Measurements from ENCODE around the gene ZBTB38.

The ZBTB38 gene

GRCh38 chr3:141403576-141403975 is 35.3 kb downstream of the ZBTB38 start:
- Histone ChIP-seq H3K9ac (ENCODE audit: low read length) (no peak overlapping the region), H3K36me3 (ENCODE audit: control insufficient read depth, low read depth, low read length) (no peaks in the 10 kb centered on the region), H3K9me3 (ENCODE audit: control insufficient read depth, low read depth, low read length) (no peaks in the 10 kb centered on the region), H3K27ac (ENCODE audit: low read length) (no peak overlapping the region), H3K27me3 (ENCODE audit: control insufficient read depth, insufficient read depth, low read length) (peaks cover 20% of the 10 kb centered on the region), H3K4me1 (ENCODE audit: control insufficient read depth, low read depth, low read length) (peaks cover 14% of the 10 kb centered on the region), H3K4me3 (ENCODE audit: low read length) (no peak overlapping the region)

GRCh38 chr3:141405025-141405424 is 36.7 kb downstream of the ZBTB38 start:
- Histone ChIP-seq H3K27me3 (ENCODE audit: control insufficient read depth, insufficient read depth, low read length) (peaks cover 32% of the 10 kb centered on the region), H3K36me3 (ENCODE audit: control insufficient read depth, low read depth, low read length) (no peaks in the 10 kb centered on the region), H3K9ac (ENCODE audit: low read length) (no peak overlapping the region), H3K27ac (ENCODE audit: low read length) (no peak overlapping the region), H3K4me1 (ENCODE audit: control insufficient read depth, low read depth, low read length) (peaks cover 14% of the 10 kb centered on the region), H3K9me3 (ENCODE audit: control insufficient read depth, low read depth, low read length) (no peaks in the 10 kb centered on the region), H3K4me3 (ENCODE audit: low read length) (no peak overlapping the region)

GRCh38 chr3:141405591-141405990 is 37.3 kb downstream of the ZBTB38 start:
- no peaks in the 10 kb centered on the region for H3K9me3 ChIP-seq (ENCODE audit: control insufficient read depth, low read depth, low read length)
- H3K4me3 ChIP-seq (ENCODE audit: low read length), result no peak overlapping the region
- peaks cover 38% of the 10 kb centered on the region for H3K27me3 ChIP-seq (ENCODE audit: control insufficient read depth, insufficient read depth, low read length)
- H3K36me3 ChIP-seq (ENCODE audit: control insufficient read depth, low read depth, low read length), result no peaks in the 10 kb centered on the region
- no peak overlapping the region for H3K9ac ChIP-seq (ENCODE audit: low read length)
- no peak overlapping the region for H3K27ac ChIP-seq (ENCODE audit: low read length)
- peaks cover 10% of the 10 kb centered on the region for H3K4me1 ChIP-seq (ENCODE audit: control insufficient read depth, low read depth, low read length)

DNA sequence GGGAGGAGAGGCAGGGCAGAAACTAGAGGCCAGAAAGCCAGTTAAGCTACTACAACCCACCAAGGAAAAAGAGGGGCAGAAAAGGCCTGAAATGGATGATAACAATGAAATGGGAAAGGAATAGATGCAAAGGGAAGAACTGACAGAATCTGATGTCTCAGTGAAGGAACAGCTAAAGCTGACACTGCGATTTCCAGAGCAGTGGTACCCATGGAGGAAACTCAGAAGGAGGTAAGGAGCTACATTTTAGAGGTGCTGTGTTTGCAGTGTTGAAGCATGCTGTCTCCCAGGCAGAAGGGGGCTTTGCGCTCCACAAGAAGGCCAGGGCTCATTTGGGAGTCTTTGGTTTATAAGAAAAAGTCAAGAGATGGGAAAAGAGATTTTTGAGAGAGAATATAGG is 38.0 kb downstream of the ZBTB38 start:
- Histone ChIP-seq H3K27me3 (ENCODE audit: control insufficient read depth, insufficient read depth, low read length) (peaks cover 45% of the 10 kb centered on the region), H3K9me3 (ENCODE audit: control insufficient read depth, low read depth, low read length) (no peaks in the 10 kb centered on the region), H3K4me1 (ENCODE audit: control insufficient read depth, low read depth, low read length) (peaks cover 9% of the 10 kb centered on the region), H3K4me3 (ENCODE audit: low read length) (no peak overlapping the region), H3K27ac (ENCODE audit: low read length) (no peak overlapping the region), H3K36me3 (ENCODE audit: control insufficient read depth, low read depth, low read length) (no peaks in the 10 kb centered on the region), H3K9ac (ENCODE audit: low read length) (no peak overlapping the region)

DNA sequence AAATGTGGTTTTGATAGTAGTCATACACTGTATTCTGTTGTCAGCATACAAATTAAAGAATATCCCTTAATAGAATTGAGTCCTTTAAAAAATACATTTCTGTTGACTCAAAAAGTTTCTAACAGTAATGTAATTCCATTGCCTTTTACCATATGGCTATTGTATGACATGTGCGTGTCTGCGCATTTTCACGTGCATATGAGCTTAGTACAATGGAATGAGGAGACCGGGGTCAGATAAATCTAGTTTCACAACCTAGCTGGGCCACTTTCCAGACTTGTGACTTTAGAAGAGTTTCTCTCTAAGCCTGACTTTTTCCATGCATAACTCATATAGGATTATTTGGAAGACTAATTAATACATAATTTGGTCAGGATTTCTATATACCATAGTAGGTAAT is 38.7 kb downstream of the ZBTB38 start:
- Histone ChIP-seq H3K9ac (ENCODE audit: low read length) (no peak overlapping the region), H3K36me3 (ENCODE audit: control insufficient read depth, low read depth, low read length) (no peaks in the 10 kb centered on the region), H3K4me3 (ENCODE audit: low read length) (no peak overlapping the region), H3K4me1 (ENCODE audit: control insufficient read depth, low read depth, low read length) (peaks cover 10% of the 10 kb centered on the region), H3K9me3 (ENCODE audit: control insufficient read depth, low read depth, low read length) (no peaks in the 10 kb centered on the region), H3K27me3 (ENCODE audit: control insufficient read depth, insufficient read depth, low read length) (peaks cover 48% of the 10 kb centered on the region), H3K27ac (ENCODE audit: low read length) (no peak overlapping the region)

- Histone ChIP-seq H3K4me3 (ENCODE audit: low read length) (no peak overlapping the region), H3K4me1 (ENCODE audit: control insufficient read depth, low read depth, low read length) (peaks cover 18% of the 10 kb centered on the region), H3K9me3 (ENCODE audit: control insufficient read depth, low read depth, low read length) (no peaks in the 10 kb centered on the region), H3K27me3 (ENCODE audit: control insufficient read depth, insufficient read depth, low read length) (peaks cover 48% of the 10 kb centered on the region), H3K36me3 (ENCODE audit: control insufficient read depth, low read depth, low read length) (no peaks in the 10 kb centered on the region), H3K9ac (ENCODE audit: low read length) (no peak overlapping the region), H3K27ac (ENCODE audit: low read length) (no peak overlapping the region)
Observed at GRCh38 chr3:141407825-141408224, 39.5 kb downstream of the ZBTB38 start.

- H3K9me3 ChIP-seq (ENCODE audit: control insufficient read depth, low read depth, low read length), result no peaks in the 10 kb centered on the region
- peaks cover 17% of the 10 kb centered on the region for H3K4me1 ChIP-seq (ENCODE audit: control insufficient read depth, low read depth, low read length)
- H3K4me3 ChIP-seq (ENCODE audit: low read length), result no peak overlapping the region
- H3K27ac ChIP-seq (ENCODE audit: low read length), result no peak overlapping the region
- H3K36me3 ChIP-seq (ENCODE audit: control insufficient read depth, low read depth, low read length), result no peaks in the 10 kb centered on the region
- H3K27me3 ChIP-seq (ENCODE audit: control insufficient read depth, insufficient read depth, low read length), result peaks cover 41% of the 10 kb centered on the region
- no peak overlapping the region for H3K9ac ChIP-seq (ENCODE audit: low read length)
Observed at GRCh38 chr3:141408596-141408995, 40.3 kb downstream of the ZBTB38 start.

DNA sequence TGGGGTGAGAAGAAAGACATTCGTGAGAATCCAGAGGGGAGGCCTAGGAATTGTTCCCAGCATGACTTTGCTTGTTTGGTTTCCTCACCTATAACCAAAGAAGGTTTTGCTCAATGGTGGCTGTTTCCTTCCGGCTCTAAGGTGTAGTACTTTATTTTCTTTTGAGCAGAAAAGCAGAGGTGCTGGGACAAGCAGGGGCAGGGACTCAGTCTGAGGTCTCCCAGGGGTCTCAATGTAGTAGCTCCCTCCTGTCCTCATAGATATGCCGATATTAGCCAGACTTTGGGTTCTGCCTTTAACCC is 41.6 kb downstream of the ZBTB38 start:
- H3K4me1 ChIP-seq (ENCODE audit: control insufficient read depth, low read depth, low read length), result peaks cover 17% of the 10 kb centered on the region
- no peaks in the 10 kb centered on the region for H3K9me3 ChIP-seq (ENCODE audit: control insufficient read depth, low read depth, low read length)
- H3K27me3 ChIP-seq (ENCODE audit: control insufficient read depth, insufficient read depth, low read length), result peaks cover 32% of the 10 kb centered on the region
- no peak overlapping the region for H3K4me3 ChIP-seq (ENCODE audit: low read length)
- H3K9ac ChIP-seq (ENCODE audit: low read length), result no peak overlapping the region
- no peaks in the 10 kb centered on the region for H3K36me3 ChIP-seq (ENCODE audit: control insufficient read depth, low read depth, low read length)
- no peak overlapping the region for H3K27ac ChIP-seq (ENCODE audit: low read length)

GRCh38 chr3:141410408-141410807 is 42.1 kb downstream of the ZBTB38 start:
- no peaks in the 10 kb centered on the region for H3K9me3 ChIP-seq (ENCODE audit: control insufficient read depth, low read depth, low read length)
- H3K27me3 ChIP-seq (ENCODE audit: control insufficient read depth, insufficient read depth, low read length), result peaks cover 32% of the 10 kb centered on the region
- H3K4me3 ChIP-seq (ENCODE audit: low read length), result no peak overlapping the region
- no peak overlapping the region for H3K9ac ChIP-seq (ENCODE audit: low read length)
- no peak overlapping the region for H3K27ac ChIP-seq (ENCODE audit: low read length)
- H3K36me3 ChIP-seq (ENCODE audit: control insufficient read depth, low read depth, low read length), result no peaks in the 10 kb centered on the region
- peaks cover 17% of the 10 kb centered on the region for H3K4me1 ChIP-seq (ENCODE audit: control insufficient read depth, low read depth, low read length)

- no peak overlapping the region for H3K9ac ChIP-seq (ENCODE audit: low read length)
- H3K27me3 ChIP-seq (ENCODE audit: control insufficient read depth, insufficient read depth, low read length), result peaks cover 32% of the 10 kb centered on the region
- no peaks in the 10 kb centered on the region for H3K36me3 ChIP-seq (ENCODE audit: control insufficient read depth, low read depth, low read length)
- H3K4me3 ChIP-seq (ENCODE audit: low read length), result no peak overlapping the region
- no peaks in the 10 kb centered on the region for H3K9me3 ChIP-seq (ENCODE audit: control insufficient read depth, low read depth, low read length)
- peaks cover 17% of the 10 kb centered on the region for H3K4me1 ChIP-seq (ENCODE audit: control insufficient read depth, low read depth, low read length)
- no peak overlapping the region for H3K27ac ChIP-seq (ENCODE audit: low read length)
Observed at GRCh38 chr3:141410846-141411245, 42.5 kb downstream of the ZBTB38 start.

- no peak overlapping the region for H3K9ac ChIP-seq (ENCODE audit: low read length)
- H3K9me3 ChIP-seq (ENCODE audit: control insufficient read depth, low read depth, low read length), result no peaks in the 10 kb centered on the region
- H3K27me3 ChIP-seq (ENCODE audit: control insufficient read depth, insufficient read depth, low read length), result peaks cover 32% of the 10 kb centered on the region
- H3K4me1 ChIP-seq (ENCODE audit: control insufficient read depth, low read depth, low read length), result peaks cover 17% of the 10 kb centered on the region
- H3K27ac ChIP-seq (ENCODE audit: low read length), result no peak overlapping the region
- no peak overlapping the region for H3K4me3 ChIP-seq (ENCODE audit: low read length)
- no peaks in the 10 kb centered on the region for H3K36me3 ChIP-seq (ENCODE audit: control insufficient read depth, low read depth, low read length)
Observed at GRCh38 chr3:141411251-141411771, 43.0 kb downstream of the ZBTB38 start.

DNA sequence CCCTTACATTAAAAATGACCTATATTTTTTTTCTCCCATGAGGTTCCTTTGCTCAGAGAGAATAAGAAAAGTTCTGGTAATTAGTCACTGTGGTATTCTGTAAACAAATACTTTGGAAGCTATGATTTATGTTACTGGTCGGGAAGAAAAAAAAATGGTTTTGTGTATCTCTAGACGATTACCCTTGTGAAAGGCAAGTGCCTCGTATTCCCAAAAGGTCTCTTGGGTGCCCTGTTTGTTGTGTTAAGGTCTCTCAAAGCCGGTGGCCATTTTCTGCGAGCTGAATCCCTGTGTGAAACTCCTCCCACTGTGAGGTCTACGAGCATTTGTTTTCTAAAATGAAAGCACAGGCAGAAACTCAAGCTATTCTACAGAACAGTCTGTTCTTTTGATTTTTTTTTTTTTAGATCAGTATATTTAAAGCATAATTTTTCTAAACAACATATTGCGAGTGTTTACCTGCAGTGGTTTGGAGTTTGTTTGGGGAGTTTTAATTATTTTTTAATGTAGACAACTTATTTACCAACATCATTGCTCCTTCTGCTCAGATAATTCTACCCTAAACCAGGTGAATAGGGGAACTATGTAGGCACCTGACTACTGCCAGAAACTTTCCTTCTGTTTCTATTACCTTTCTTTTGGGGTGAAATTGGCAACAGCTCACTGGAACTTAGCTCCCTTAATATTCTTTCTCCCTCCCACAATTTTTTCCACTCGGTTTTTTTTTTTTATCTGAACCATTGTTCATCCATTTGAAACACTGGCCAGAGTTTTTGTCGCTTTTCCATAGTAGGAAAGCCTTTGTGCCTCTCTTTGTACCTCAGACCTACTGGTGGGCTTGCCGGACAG is 44.0 kb downstream of the ZBTB38 start:
- no peak overlapping the region for H3K27ac ChIP-seq (ENCODE audit: low read length)

More for the DNA sequence above, 44.0 kb downstream of the ZBTB38 start:
- H3K9me3 ChIP-seq (ENCODE audit: control insufficient read depth, low read depth, low read length), result no peaks in the 10 kb centered on the region
- H3K27me3 ChIP-seq (ENCODE audit: control insufficient read depth, insufficient read depth, low read length), result peaks cover 32% of the 10 kb centered on the region
- no peak overlapping the region for H3K4me3 ChIP-seq (ENCODE audit: low read length)
- no peaks in the 10 kb centered on the region for H3K36me3 ChIP-seq (ENCODE audit: control insufficient read depth, low read depth, low read length)
- H3K4me1 ChIP-seq (ENCODE audit: control insufficient read depth, low read depth, low read length), result peaks cover 17% of the 10 kb centered on the region
- H3K9ac ChIP-seq (ENCODE audit: low read length), result no peak overlapping the region

Data from iPS-18a (cell line).